Measurements from ENCODE around the gene VCAN. TPM values are rescaled to one million over a fixed set of nuclear protein-coding genes. Genes with fewer than 3 reads are reported as not detected.
A peak's percentile ranks its signal among the peaks of the same experiment; 100 is the strongest.

VCAN gene
- total and polyA plus RNA-seq, 2 of the 8 experiments (the other 6 are each of a cell fraction or from before 2014, with no cell fraction given): 146 to 404 TPM

- DNase-seq (ENCODE audit: low read depth in 1 of 2, low spot score in 2 of 2): peak in 1 of 2 experiments; percentile 71
- CTCF ChIA-PET (ENCODE audit: partially characterized antibody): interaction anchor here (0.6 to 1.2 kb wide), 11 partner anchors 9 to 1123 kb away, joined by 3 to 5 read pairs (median 3); no protein-coding TSS in a partner anchor
- Histone ChIP-seq H3K4me2 (ENCODE audit: insufficient read depth in 1 of 2, low read depth in 2 of 2, low read length in 2 of 2) (peak overlapping the region; percentile 66 to 87), H2BK20ac (ENCODE audit: low read length) (no peak overlapping the region; the same call in 1 of the 2 replicates), H3K56ac (replicated peaks; ENCODE audit: insufficient read length, low read depth, low read length) (peak overlapping the region; percentile 82), H3K79me2 (ENCODE audit: control insufficient read depth in 1 of 2, insufficient read depth in 2 of 2, low read length in 2 of 2) (peaks cover 0 to 34% of the 10 kb centered on the region in 2 experiments; a peak in 3 of 4 replicates), H3K9ac (replicated peaks in 1 of 4; ENCODE audit: extremely low read depth in 1 of 4, low read depth in 3 of 4, low read length in 3 of 4) (peak overlapping the region; percentile 56 to 75 (median 69)), H3K14ac (ENCODE audit: insufficient read length) (peak overlapping the region; percentile 12), H4K8ac (ENCODE audit: extremely low read depth, insufficient read depth, low read length) (peak overlapping the region; percentile 72; the same call in 1 of the 2 replicates), H4K20me1 (replicated peaks in 1 of 2; ENCODE audit: control insufficient read depth in 1 of 2, insufficient read depth in 2 of 2, low read length in 2 of 2) (no peaks in the 10 kb centered on the region), H4K91ac (replicated peaks; ENCODE audit: insufficient read length, low read length) (peak overlapping the region; percentile 92), H3K36me3 (ENCODE audit: control insufficient read depth in 2 of 4, insufficient read depth in 4 of 4, low read length in 3 of 4) (no peaks in the 10 kb centered on the region; a peak in 1 of 8 replicates), H3K23ac (ENCODE audit: insufficient read length) (no peak overlapping the region), H2BK120ac (replicated peaks; ENCODE audit: low read depth, low read length) (peak overlapping the region; percentile 69), H3K4ac (replicated peaks; ENCODE audit: insufficient read length, low read depth, low read length) (peak overlapping the region; percentile 93), H3K4me1 (replicated peaks in 1 of 4; ENCODE audit: control insufficient read depth in 3 of 4, insufficient read depth in 4 of 4, low read length in 3 of 4) (peaks cover 0 to 13% (median under 1%) of the 10 kb centered on the region in 4 experiments; a peak in 4 of 7 replicates), H3K79me1 (ENCODE audit: low read depth, low read length) (no peaks in the 10 kb centered on the region), H3K27me3 (replicated peaks in 1 of 4; ENCODE audit: control insufficient read depth in 3 of 4, extremely low read depth in 1 of 4, insufficient read depth in 3 of 4, low read length in 3 of 4) (no peaks in the 10 kb centered on the region), H2BK15ac (ENCODE audit: low read length) (no peak overlapping the region), H3K27ac (ENCODE audit: low read depth, low read length) (peak overlapping the region; percentile 53), H3K9me3 (ENCODE audit: insufficient read depth in 2 of 2, low read depth in 1 of 2, low read length in 1 of 2) (no peaks in the 10 kb centered on the region), H4K5ac (ENCODE audit: insufficient read length, low read depth, low read length) (peak overlapping the region; percentile 85), H2BK5ac (ENCODE audit: low read depth, low read length) (peak overlapping the region; percentile 90; the same call in 1 of the 2 replicates), H3K18ac (ENCODE audit: extremely low read depth, low read length) (peak overlapping the region; percentile 94), H3K4me3 (ENCODE audit: extremely low read depth in 1 of 4, insufficient read depth in 2 of 4, low read depth in 3 of 4, low read length in 4 of 4) (peak overlapping the region; percentile 71 to 89 (median 76)), H2AK5ac (ENCODE audit: low read depth, low read length) (no peak overlapping the region), H3K23me2 (ENCODE audit: low read depth, low read length) (peaks cover 17% of the 10 kb centered on the region), H2AFZ (ENCODE audit: low read length) (no peak overlapping the region), H2BK12ac (ENCODE audit: low read depth, low read length) (peak overlapping the region; percentile 23; the same call in 1 of the 2 replicates)
- no peak for FAIRE-seq
- POLR2A ChIA-PET (ENCODE audit: partially characterized antibody): interaction anchor here (0.7 to 1.8 kb wide), 20 partner anchors 9 to 1195 kb away, joined by 3 to 7 read pairs (median 3); partner anchors contain the start of genes RPS23, TMEM167A and XRCC4
- 1% methylated on average over 54 of the region's 54 CpGs; no CpG with 5 or more reads in 1 of the 2 experiments for WGBS, 2 experiments (ENCODE audit: extremely low coverage in 1 of 2, insufficient coverage in 1 of 2, insufficient read length in 1 of 2, insufficient replicate concordance in 2 of 2, low coverage in 1 of 2, low lambda C conversion rate in 2 of 2, missing lambda C conversion rate in 1 of 2)
- TF ChIP-seq HDAC2 (IDR thresholded peaks at IDR 0.05; ENCODE audit: borderline replicate concordance in 1 of 2, low read depth in 2 of 2, low read length in 2 of 2) (peak; percentile 8 to 71; a peak in 1 of 4 replicates), MAX (IDR thresholded peaks at IDR 0.05) (peak; percentile 71), SIN3A (conservative IDR thresholded peaks at IDR 0.05 in 1 of 2, IDR thresholded peaks at IDR 0.05 in 1 of 2; ENCODE audit: low read depth in 1 of 2, low read length in 2 of 2) (0 out of 4 replicates have a peak, but pooled peaks of 1 of the 2 experiments have one; percentile 12), TBP (IDR thresholded peaks at IDR 0.05; ENCODE audit: low read depth, low read length) (peak; percentile 9; the same call in 1 of the 2 replicates), EZH2 (IDR thresholded peaks at IDR 0.05; ENCODE audit: low read depth, low read length, severe bottlenecking) (peak; percentile 43), KDM1A (IDR thresholded peaks at IDR 0.05; ENCODE audit: borderline replicate concordance, low read length) (no peak), CHD1 (IDR thresholded peaks at IDR 0.05; ENCODE audit: low read depth, low read length) (no peak), TAF1 (IDR thresholded peaks at IDR 0.05; ENCODE audit: low read depth, low read length) (peak; percentile 63; the same call in 1 of the 2 replicates), JUND (IDR thresholded peaks at IDR 0.05; ENCODE audit: low read length) (no peak), POLR2A (IDR thresholded peaks at IDR 0.05; ENCODE audit: control extremely low read depth in 1 of 2, low read depth in 2 of 2, low read length in 2 of 2) (peak; percentile 46 to 70)
Observed at GRCh38 chr5:83472508-83473345, 1.2 kb downstream of the VCAN start.

Measured in H1 (cell line).